Uterus (tissue), 2 donors: ENCODE data around the gene P3H2.

Experiments
- POLR2A ChIP-seq, 2 donors: fragments of 450-650 bp; IDR thresholded peaks; one replicate each; pipeline ENCODE4 v1.6.1; 2016; ENCODE audit warnings: antibody characterized with exemption in 2 of 2, mild to moderate bottlenecking in 1 of 2, moderate library complexity in 1 of 2
- TF ChIP-seq, protein P1 (sequence below), 4 experiments: fragments of 200-600 bp in 2 of 4; fragments of 450-650 bp in 2 of 4; sonication (generic) in 2 of 4; IDR thresholded peaks; one replicate each; pipeline ENCODE4 v1.5.1; 2016 to 2019; ENCODE audit warnings: antibody characterized with exemption in 4 of 4, mild to moderate bottlenecking in 2 of 4, moderate library complexity in 1 of 4

DNA sequence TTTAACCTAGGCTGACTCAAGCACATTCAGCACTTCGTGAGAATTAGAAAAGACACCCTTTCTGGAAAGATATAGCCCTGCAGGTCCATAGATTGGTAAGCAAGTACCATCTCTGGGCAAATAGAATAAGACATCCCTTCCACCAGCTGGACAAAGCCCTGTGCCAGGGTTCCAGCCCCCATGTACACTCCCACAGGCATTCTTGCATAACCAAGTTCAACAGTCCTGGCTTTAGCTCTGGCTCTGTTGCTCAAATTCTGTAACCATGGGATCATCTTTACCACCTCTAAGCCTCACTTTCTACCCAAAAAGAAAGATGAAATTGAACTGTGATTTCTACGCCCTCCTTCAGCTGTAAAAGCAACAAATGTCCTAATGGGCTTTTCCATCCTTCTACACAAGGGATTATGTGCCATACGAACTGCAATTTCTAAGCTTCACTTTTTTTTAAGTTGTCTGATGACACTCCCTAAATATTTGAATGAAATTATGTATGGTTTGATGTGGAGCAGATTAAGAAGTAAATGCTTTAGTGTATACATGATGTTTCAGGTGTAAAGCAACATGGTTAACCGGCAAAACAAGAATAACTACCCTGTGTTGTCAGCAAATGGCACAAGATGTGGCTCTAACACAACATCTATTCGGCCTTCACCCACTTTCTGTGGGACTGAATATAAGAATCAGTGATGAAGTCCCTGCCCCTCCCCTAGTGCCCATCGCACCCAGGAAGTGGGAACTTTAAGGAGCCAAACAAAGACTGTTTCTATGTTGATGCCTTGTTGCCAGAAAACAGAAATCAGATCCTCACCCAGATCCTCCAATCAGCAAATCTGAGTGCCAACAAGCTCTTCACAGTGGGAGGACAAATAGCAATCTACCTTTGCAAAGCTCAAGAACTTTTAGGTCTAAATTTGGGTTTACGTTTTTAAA lies 165.7 kb downstream of the P3H2 start:
- TF ChIP-seq, protein P1, sequence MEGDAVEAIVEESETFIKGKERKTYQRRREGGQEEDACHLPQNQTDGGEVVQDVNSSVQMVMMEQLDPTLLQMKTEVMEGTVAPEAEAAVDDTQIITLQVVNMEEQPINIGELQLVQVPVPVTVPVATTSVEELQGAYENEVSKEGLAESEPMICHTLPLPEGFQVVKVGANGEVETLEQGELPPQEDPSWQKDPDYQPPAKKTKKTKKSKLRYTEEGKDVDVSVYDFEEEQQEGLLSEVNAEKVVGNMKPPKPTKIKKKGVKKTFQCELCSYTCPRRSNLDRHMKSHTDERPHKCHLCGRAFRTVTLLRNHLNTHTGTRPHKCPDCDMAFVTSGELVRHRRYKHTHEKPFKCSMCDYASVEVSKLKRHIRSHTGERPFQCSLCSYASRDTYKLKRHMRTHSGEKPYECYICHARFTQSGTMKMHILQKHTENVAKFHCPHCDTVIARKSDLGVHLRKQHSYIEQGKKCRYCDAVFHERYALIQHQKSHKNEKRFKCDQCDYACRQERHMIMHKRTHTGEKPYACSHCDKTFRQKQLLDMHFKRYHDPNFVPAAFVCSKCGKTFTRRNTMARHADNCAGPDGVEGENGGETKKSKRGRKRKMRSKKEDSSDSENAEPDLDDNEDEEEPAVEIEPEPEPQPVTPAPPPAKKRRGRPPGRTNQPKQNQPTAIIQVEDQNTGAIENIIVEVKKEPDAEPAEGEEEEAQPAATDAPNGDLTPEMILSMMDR (IDR thresholded peaks at IDR 0.05) = no peak
- no peak for TF ChIP-seq POLR2A (IDR thresholded peaks at IDR 0.05)
